Panc1 (cell line): ENCODE measurements around the gene PCDHA6. TPM values are rescaled to one million over a fixed set of nuclear protein-coding genes. Genes with fewer than 3 reads are reported as not detected.
"Not testable (repeated sequence)": the region's sequence is repeated elsewhere in the genome, so short reads cannot be mapped to it uniquely, and the experiment has no call there.

Source experiments
- ATAC-seq: fragments of 200-7000 bp; cut with Tn5 transposase; 2 replicates; pipeline ENCODE4 v1.9.1; 2020; ENCODE audit warnings: mild to moderate bottlenecking, moderate library complexity
- BruUV-seq: library from RNA; stranded (reverse); fragments of 400-500 nt; replicated peaks from 2 replicates; lab custom pipeline; 2021; lab: Mats Ljungman, UMichigan
- CTCF ChIA-PET: fragments of 300-600 bp; sonication (Branson Sonifier 250); formaldehyde crosslinking; loops from one replicate; lab custom pipeline; 2022; ENCODE audit warnings: antibody characterized with exemption; lab: Charles Lee
- POLR2A ChIA-PET: fragments of 300-600 bp; sonication (Branson Sonifier 250); formaldehyde crosslinking; loops from one replicate; lab custom pipeline; 2022; ENCODE audit warnings: antibody characterized with exemption; lab: Charles Lee
- DNase-seq: peaks from one replicate; pipeline ENCODE4 v3.0.0-alpha.2; 2010; ENCODE audit warnings: low read depth, low spot score
- H3K27ac ChIP-seq: 2 replicates; pipeline ENCODE4 v1.5.1; 2011; ENCODE audit warnings: mild to moderate bottlenecking, low read length, inconsistent platforms
- H3K27me3 ChIP-seq: fragments of 200-500 bp; sonication (Bioruptor generic); 2 replicates; pipeline ENCODE4 v1.6.0; 2014; ENCODE audit warnings: low read length, inconsistent platforms; ENCODE audit not compliant: control insufficient read depth, insufficient read depth
- H3K36me3 ChIP-seq: fragments of 200-500 bp; sonication (Bioruptor generic); 2 replicates; pipeline ENCODE4 v1.5.1; 2014; ENCODE audit warnings: inconsistent platforms, mild to moderate bottlenecking, low read length, moderate library complexity; ENCODE audit not compliant: control insufficient read depth, insufficient read depth
- H3K4me1 ChIP-seq: 2 replicates; pipeline ENCODE4 v1.5.1; 2011; ENCODE audit warnings: inconsistent platforms, mild to moderate bottlenecking, low read length, moderate library complexity; ENCODE audit not compliant: control insufficient read depth, insufficient read depth
- H3K4me3 ChIP-seq, 2 experiments: 2 replicates each; pipeline ENCODE4 v1.5.1; 2011 to 2012; ENCODE audit warnings: low read depth in 2 of 2, low read length in 2 of 2, mild to moderate bottlenecking in 2 of 2, inconsistent platforms in 1 of 2, moderate library complexity in 1 of 2
- H3K9me3 ChIP-seq: fragments of 200-500 bp; sonication (Bioruptor generic); 2 replicates; pipeline ENCODE4 v1.5.1; 2014; ENCODE audit warnings: low read depth, mild to moderate bottlenecking, inconsistent platforms, low read length, moderate library complexity; ENCODE audit not compliant: control insufficient read depth, insufficient read depth
- CTCF ChIP-seq: fragments of 450-650 bp; IDR thresholded peaks from 2 replicates; pipeline ENCODE4 v1.5.1; 2017; ENCODE audit warnings: mild to moderate bottlenecking
- POLR2AphosphoS5 ChIP-seq: IDR thresholded peaks from 2 replicates; pipeline ENCODE4 v1.6.1; 2012; ENCODE audit warnings: mild to moderate bottlenecking, low read depth, low read length, moderate library complexity
- REST ChIP-seq, 2 experiments: IDR thresholded peaks; 2 replicates each; pipeline ENCODE4 v1.6.1; 2011 to 2012; ENCODE audit warnings: low read depth in 2 of 2, control low read depth in 1 of 2, low read length in 1 of 2, mild to moderate bottlenecking in 1 of 2, moderate library complexity in 1 of 2; ENCODE audit not compliant: insufficient read depth in 1 of 2
- SIN3A ChIP-seq: IDR thresholded peaks from 2 replicates; pipeline ENCODE4 v1.6.1; 2012; ENCODE audit warnings: low read depth, mild to moderate bottlenecking, low read length, moderate library complexity, borderline replicate concordance; ENCODE audit not compliant: insufficient read depth
- TCF7L2 ChIP-seq: IDR thresholded peaks from 2 replicates; pipeline ENCODE4 v1.6.1; 2011; ENCODE audit warnings: mild to moderate bottlenecking, low read depth, low read length, inconsistent platforms
- in situ Hi-C: cut with HindIII; loops from 2 replicates; pipeline ENCODE4 v1.10.0; 2016; ENCODE audit warnings: low sequenced_read_pairs, low pct_unique_long_range_greater_than_20kb
- intact Hi-C: fragments of 100-400 bp; cut with micrococcal nuclease; formaldehyde crosslinking; loops from one replicate; pipeline ENCODE4 v1.10.0; 2022; ENCODE audit not compliant: unreplicated experiment
- total RNA-seq: library from RNA; stranded (reverse); gene quantifications from one replicate; pipeline ENCODE4 v1.2.1, GENCODE V29; 2021; ENCODE audit not compliant: unreplicated experiment

Gene PCDHA6
- total RNA-seq, 1 experiment from 2014 or later: 0.31 TPM

GRCh38 chr5:140800816-140801493 lies 26.8 kb upstream of the PCDHA6 start, which contains the start of gene PCDHA3:
TSS of gene PCDHA3 (plus strand) at chr5:140801057.
- ATAC-seq (no peak), DNase-seq (no peak)
- POLR2A ChIA-PET: no interaction called here
- in situ Hi-C loops: no loop called here
- no peaks in the 10 kb centered on the region for H3K4me1 ChIP-seq
- intact Hi-C loops: no loop called here
- CTCF ChIA-PET: no interaction called here
- peaks cover 29% of the 10 kb centered on the region for H3K9me3 ChIP-seq
- H3K36me3 ChIP-seq: no peaks in the 10 kb centered on the region
- no peaks in the 10 kb centered on the region for H3K27me3 ChIP-seq
- no peak within 1 kb of the TSS for H3K27ac ChIP-seq
- TF ChIP-seq TCF7L2 (no peak), POLR2AphosphoS5 (no peak), REST (IDR thresholded peaks at IDR 0.05; ENCODE audit: insufficient read depth in 1 of 2, low read depth in 2 of 2, low read length in 1 of 2) (no peak), CTCF (no peak; the same call in 1 of the 2 replicates)
- no peak within 1 kb of the TSS for H3K4me3 ChIP-seq
- BruUV-seq: no TSS peak

- no peaks in the 10 kb centered on the region for H3K27me3 ChIP-seq
- DNase-seq (no peak), ATAC-seq (no peak)
- intact Hi-C loops (no loop called here), in situ Hi-C loops (no loop called here)
- CTCF ChIA-PET: no interaction called here
- no peak overlapping the region for H3K4me3 ChIP-seq
- H3K9me3 ChIP-seq: peaks cover 29% of the 10 kb centered on the region
- BruUV-seq: no TSS peak
- TF ChIP-seq CTCF (no peak), REST (IDR thresholded peaks at IDR 0.05; ENCODE audit: insufficient read depth in 1 of 2, low read depth in 2 of 2, low read length in 1 of 2) (no peak), POLR2AphosphoS5 (no peak), TCF7L2 (no peak), SIN3A (no peak)
- POLR2A ChIA-PET: no interaction called here
- no peaks in the 10 kb centered on the region for H3K36me3 ChIP-seq
- H3K27ac ChIP-seq: no peak overlapping the region
- H3K4me1 ChIP-seq: no peaks in the 10 kb centered on the region
Measured at GRCh38 chr5:140801494-140801841, 26.3 kb upstream of the PCDHA6 start.

GRCh38 chr5:140802381-140802780 lies 25.4 kb upstream of the PCDHA6 start:
- H3K36me3 ChIP-seq, H3K27me3 ChIP-seq, CTCF ChIA-PET, DNase-seq, in situ Hi-C loops, H3K4me1 ChIP-seq, intact Hi-C loops, BruUV-seq, POLR2A ChIA-PET, ATAC-seq, H3K27ac ChIP-seq, H3K4me3 ChIP-seq: not testable (repeated sequence)
- peaks cover 28% of the 10 kb centered on the region for H3K9me3 ChIP-seq
